Naive B cell (primary cell): ENCODE results near the gene MECP2. TPM values are rescaled to one million over a fixed set of nuclear protein-coding genes. Genes with fewer than 3 reads are reported as not detected.

ENCODE experiments used
- ATAC-seq, 2 donors: fragments of 150-1000 bp; cut with Tn5 transposase; 2 replicates each; pipeline ENCODE4 v1.10.0; 2021; ENCODE audit warnings: low read depth in 2 of 2, mild to moderate bottlenecking in 2 of 2, moderate library complexity in 2 of 2
- DNase-seq: peaks from one replicate; pipeline ENCODE4 v3.0.0; 2022
- H3K27ac Mint-ChIP-seq, 6 donors: one replicate each; pipeline ENCODE4 v1.8.0; 2020 to 2022; ENCODE audit warnings: mild to moderate bottlenecking in 6 of 6, mixed read lengths in 6 of 6, moderate library complexity in 5 of 6, inconsistent platforms in 2 of 6
- H3K27me3 Mint-ChIP-seq, 3 donors: one replicate each; pipeline ENCODE4 v1.8.0; 2021 to 2022; ENCODE audit warnings: mixed read lengths in 3 of 3, mild to moderate bottlenecking in 1 of 3
- H3K36me3 Mint-ChIP-seq, 2 donors: one replicate each; pipeline ENCODE4 v1.8.0; 2020 to 2022; ENCODE audit warnings: mixed read lengths in 2 of 2, inconsistent platforms in 1 of 2, mild to moderate bottlenecking in 1 of 2
- H3K4me1 Mint-ChIP-seq, 3 donors: one replicate each; pipeline ENCODE4 v1.8.0; 2020 to 2022; ENCODE audit warnings: mixed read lengths in 3 of 3, inconsistent platforms in 1 of 3, mild to moderate bottlenecking in 1 of 3, moderate library complexity in 1 of 3
- H3K4me3 Mint-ChIP-seq, 8 donors: one replicate each; pipeline ENCODE4 v1.8.0; 2020 to 2022; ENCODE audit warnings: mild to moderate bottlenecking in 8 of 8, mixed read lengths in 8 of 8, moderate library complexity in 8 of 8, inconsistent platforms in 2 of 8
- H3K9me3 Mint-ChIP-seq, 7 donors: one replicate each; pipeline ENCODE4 v1.8.0; 2020 to 2022; ENCODE audit warnings: mixed read lengths in 7 of 7, mild to moderate bottlenecking in 5 of 7, inconsistent platforms in 2 of 7, moderate library complexity in 1 of 7
- polyA plus RNA-seq, 6 donors: library from polyadenylated mRNA; unstranded; fragments of 300-500 nt; fragmentation: Illumina TruSeq; gene quantifications; one replicate each; pipeline ENCODE4 v1.2.3, GENCODE V29; 2021; ENCODE audit warnings: low read depth in 6 of 6

MECP2 gene
- polyA plus RNA-seq, 6 donors from 2014 or later = 4.5 to 21.0 (median 12.8) TPM

DNA sequence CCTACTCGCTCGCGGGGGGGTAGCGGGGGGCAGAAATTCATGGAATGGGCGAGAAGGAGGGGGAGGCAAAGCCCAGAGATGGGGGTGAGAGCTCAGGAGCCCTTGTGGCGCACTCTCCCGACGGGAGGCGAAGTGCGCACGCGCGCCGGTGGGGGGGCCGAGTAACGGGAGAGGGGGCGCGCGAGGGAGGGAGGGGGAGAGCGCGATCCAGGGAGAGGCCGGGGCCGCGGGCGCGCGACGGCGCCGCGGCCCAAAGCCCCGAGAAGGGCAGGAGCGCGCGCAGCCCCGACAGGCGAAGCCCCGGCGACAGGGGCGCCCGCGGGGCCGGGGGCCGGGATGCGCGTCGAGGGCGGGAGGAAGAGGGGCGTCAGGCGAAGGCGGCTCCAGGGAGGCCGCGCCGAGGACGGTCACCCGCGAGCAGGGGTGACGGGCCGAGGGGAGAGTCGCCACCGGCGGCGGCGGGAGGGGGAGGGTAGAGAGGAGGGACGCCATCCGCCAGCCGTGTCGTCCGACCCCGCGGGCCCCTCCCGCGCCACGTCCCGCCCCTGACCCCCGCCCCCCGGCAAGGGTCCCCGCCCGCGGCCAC, 421 bp downstream of the MECP2 start:
- H3K4me3 Mint-ChIP-seq = peak overlapping the region; percentile 79 to 98 (median 92)
- peaks cover 0 to 6% (median 0%) of the 10 kb centered on the region in 7 donors for H3K9me3 Mint-ChIP-seq
- H3K27ac Mint-ChIP-seq = peak overlapping the region; percentile 39 to 97 (median 90)
- H3K27me3 Mint-ChIP-seq = peaks cover 0 to 18% (median 8%) of the 10 kb centered on the region in 3 donors
- H3K4me1 Mint-ChIP-seq = peaks cover 23 to 49% (median 34%) of the 10 kb centered on the region in 3 donors
- ATAC-seq (peak; percentile 39 to 44), DNase-seq (peak; percentile 58)
- no peaks in the 10 kb centered on the region for H3K36me3 Mint-ChIP-seq

DNA sequence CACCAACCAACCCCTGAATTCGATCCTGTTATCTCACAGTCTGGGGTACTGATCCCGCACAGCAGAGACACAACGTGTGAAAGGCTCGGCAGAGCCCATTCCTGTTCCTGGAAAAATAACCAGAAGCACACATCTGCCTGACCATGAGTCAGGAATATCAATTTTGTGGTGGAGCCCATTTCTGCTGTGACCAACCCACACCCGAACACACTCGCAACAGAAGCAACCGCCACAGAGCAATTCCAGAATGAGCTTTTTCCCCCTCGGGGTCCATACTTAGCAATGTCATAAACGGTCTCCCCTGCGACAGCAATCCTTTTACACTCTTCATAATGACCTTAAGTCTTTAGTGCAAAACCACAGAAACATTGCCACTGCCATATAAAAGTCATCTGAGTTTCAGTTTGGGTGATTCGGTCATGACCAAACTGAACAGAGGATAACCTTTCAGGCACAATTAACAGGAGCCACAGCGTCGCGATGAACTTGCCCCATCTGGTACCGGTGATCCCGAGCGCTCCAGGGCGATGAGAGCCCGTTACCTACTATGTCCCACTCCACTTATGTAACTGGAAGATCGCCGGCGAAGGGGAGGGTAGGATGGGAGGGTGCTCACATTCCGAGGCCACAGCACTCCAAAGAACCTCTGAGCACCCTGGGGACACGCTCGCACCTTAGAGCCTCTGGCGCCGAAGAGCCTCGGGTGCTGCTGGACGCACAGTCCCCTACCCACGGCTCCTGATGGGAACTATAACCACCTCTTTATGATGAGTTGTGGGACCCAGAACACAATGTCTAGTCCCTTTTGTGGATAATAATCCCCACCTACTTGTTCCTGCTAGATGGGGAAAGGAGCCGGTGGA, 1.1 kb downstream of the MECP2 start:
- peaks cover 0 to 4% (median 0%) of the 10 kb centered on the region in 7 donors for H3K9me3 Mint-ChIP-seq
- H3K27me3 Mint-ChIP-seq = peaks cover 0 to 18% (median 8%) of the 10 kb centered on the region in 3 donors
- H3K36me3 Mint-ChIP-seq = no peaks in the 10 kb centered on the region
- DNase-seq (no peak), ATAC-seq (no peak)
- peaks cover 23 to 54% (median 34%) of the 10 kb centered on the region in 3 donors for H3K4me1 Mint-ChIP-seq
- peak overlapping the region; percentile 39 to 97 (median 90) for H3K27ac Mint-ChIP-seq
- peak overlapping the region; percentile 79 to 98 (median 92) for H3K4me3 Mint-ChIP-seq

DNA sequence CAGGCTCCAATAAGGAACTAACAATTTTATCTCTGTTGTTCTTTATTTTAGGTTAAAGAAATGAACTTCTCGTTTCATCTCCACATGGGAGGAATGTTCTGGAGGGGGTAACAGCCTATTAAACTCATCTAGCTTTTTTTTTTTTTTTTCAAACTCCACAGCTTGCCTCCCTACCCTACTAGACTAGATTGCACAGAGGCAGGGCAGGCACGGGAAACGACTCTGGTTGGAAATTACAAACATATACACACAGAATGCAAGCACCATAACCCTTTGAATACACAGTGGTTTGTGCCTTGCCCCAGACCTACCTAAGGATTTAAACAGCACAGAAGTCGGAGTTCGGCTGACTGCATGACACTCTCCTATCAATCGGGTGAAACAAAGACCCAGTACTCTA, 2.7 kb downstream of the MECP2 start:
- no peaks in the 10 kb centered on the region for H3K36me3 Mint-ChIP-seq
- peaks cover 0 to 4% (median 0%) of the 10 kb centered on the region in 7 donors for H3K9me3 Mint-ChIP-seq
- peak overlapping the region in 4 of 6 donors; percentile 25 to 47 (median 34) for H3K27ac Mint-ChIP-seq

DNA sequence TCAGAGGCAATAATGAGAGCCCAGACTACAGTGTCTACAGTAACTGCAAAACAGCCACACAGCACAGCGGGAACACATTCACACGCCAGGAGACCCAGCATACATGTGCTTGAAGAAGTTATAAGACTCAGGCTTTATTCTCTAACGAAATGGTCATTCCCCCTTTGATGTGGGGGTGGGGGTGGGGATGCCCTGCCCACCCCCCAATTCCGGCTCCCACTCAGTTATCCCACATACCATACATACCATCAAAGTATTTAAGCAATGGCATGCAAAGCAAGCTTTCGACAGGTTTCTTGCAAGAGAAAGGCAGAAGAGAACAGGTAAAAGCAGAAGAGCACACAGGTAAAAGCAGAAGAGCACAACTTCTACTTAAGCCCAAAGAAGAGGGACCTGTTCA, 3.6 kb downstream of the MECP2 start:
- Mint-ChIP-seq H3K4me3 (peak overlapping the region in 6 of 8 donors; percentile 28 to 93 (median 62)), H3K27ac (peak overlapping the region in 4 of 6 donors; percentile 8 to 39 (median 22)), H3K27me3 (peaks cover 0 to 6% (median 0%) of the 10 kb centered on the region in 3 donors), H3K9me3 (peaks cover 0 to 4% (median 0%) of the 10 kb centered on the region in 7 donors), H3K4me1 (peaks cover 28 to 56% (median 34%) of the 10 kb centered on the region in 3 donors), H3K36me3 (no peaks in the 10 kb centered on the region)
- no peak for DNase-seq
- no peak for ATAC-seq

More for the DNA sequence above, 2.7 kb downstream of the MECP2 start:
- peaks cover 0 to 15% (median 6%) of the 10 kb centered on the region in 3 donors for H3K27me3 Mint-ChIP-seq
- H3K4me3 Mint-ChIP-seq = peak overlapping the region in 5 of 8 donors; percentile 45 to 98 (median 91)
- DNase-seq (no peak), ATAC-seq (no peak)
- peaks cover 28 to 56% (median 34%) of the 10 kb centered on the region in 3 donors for H3K4me1 Mint-ChIP-seq

DNA sequence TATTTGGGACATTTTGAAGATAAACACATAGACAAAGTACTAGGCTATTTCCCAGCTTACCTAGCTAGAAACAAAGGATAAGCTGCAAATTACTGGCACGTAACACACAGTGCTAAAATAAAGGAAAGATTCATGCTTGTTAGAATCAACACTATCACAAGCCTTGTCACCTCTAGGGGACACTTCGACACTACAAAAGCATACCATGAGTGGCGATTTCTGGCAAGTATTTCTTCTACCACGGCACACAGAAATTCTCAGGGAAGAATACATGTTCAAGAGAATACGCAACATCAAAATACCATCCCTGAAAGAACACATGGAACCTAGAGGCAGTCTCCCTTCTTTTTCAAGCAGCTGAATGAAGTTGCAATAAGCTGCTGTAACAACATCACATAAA, 5.1 kb downstream of the MECP2 start:
- Mint-ChIP-seq H3K27me3 (no peaks in the 10 kb centered on the region), H3K9me3 (no peaks in the 10 kb centered on the region), H3K4me3 (peak overlapping the region in 1 of 8 donors; percentile 33), H3K27ac (peak overlapping the region in 1 of 6 donors; percentile 28), H3K36me3 (peaks cover 0 to 4% of the 10 kb centered on the region in 2 donors), H3K4me1 (peaks cover 23 to 52% (median 28%) of the 10 kb centered on the region in 3 donors)
- DNase-seq = no peak
- no peak for ATAC-seq

DNA sequence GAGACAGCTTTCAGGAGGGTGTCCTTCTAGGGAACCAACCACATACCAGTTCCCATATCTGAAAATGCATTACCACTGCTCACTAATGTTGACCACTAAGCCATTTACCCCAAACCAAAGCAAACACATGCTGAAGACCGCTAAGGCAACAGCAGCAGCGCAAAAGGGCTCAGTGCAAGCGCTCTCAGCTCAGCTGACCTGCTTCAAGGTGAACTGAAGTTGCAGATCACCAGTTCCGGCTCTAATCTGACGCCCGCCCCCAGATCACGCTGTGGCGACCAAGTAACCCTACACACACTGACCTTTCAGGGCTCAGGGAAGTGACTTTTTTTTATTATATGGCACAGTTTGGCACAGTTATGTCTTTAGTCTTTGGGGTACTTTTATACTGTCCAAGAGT, 5.8 kb downstream of the MECP2 start:
- no peak for ATAC-seq
- Mint-ChIP-seq H3K4me1 (peaks cover 23 to 52% (median 28%) of the 10 kb centered on the region in 3 donors), H3K4me3 (no peak overlapping the region)

DNA sequence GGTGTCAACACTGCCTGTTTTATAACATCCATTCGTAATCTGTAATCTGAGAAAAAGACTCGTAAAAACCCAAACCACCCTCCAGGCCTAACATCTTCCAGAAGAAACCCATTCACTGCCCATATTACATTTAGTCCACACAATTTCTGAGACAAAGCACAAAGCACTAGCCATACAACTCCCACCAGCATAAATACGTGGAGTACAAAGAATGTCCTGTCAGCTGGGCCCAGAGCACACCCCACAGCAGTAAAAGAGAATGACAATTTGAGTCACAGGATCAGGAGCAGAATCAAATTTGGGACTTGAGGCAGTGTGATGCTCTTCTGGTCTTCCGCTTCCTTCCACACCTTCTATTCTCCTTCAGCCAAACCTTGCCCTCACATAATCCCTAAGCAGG, 6.8 kb downstream of the MECP2 start:
- peak overlapping the region in 1 of 6 donors; percentile 34 for H3K27ac Mint-ChIP-seq
- no peak for ATAC-seq
- no peak overlapping the region for H3K4me3 Mint-ChIP-seq
- peaks cover 17 to 44% (median 23%) of the 10 kb centered on the region in 3 donors for H3K4me1 Mint-ChIP-seq
- H3K27me3 Mint-ChIP-seq = no peaks in the 10 kb centered on the region
- H3K9me3 Mint-ChIP-seq = no peaks in the 10 kb centered on the region
- H3K36me3 Mint-ChIP-seq = peaks cover 0 to 4% of the 10 kb centered on the region in 2 donors
- no peak for DNase-seq

More for the DNA sequence above, 5.8 kb downstream of the MECP2 start:
- DNase-seq = no peak
- H3K27me3 Mint-ChIP-seq = no peaks in the 10 kb centered on the region
- peak overlapping the region in 2 of 6 donors; percentile 8 to 49 for H3K27ac Mint-ChIP-seq
- H3K9me3 Mint-ChIP-seq = no peaks in the 10 kb centered on the region
- peaks cover 0 to 4% of the 10 kb centered on the region in 2 donors for H3K36me3 Mint-ChIP-seq

DNA sequence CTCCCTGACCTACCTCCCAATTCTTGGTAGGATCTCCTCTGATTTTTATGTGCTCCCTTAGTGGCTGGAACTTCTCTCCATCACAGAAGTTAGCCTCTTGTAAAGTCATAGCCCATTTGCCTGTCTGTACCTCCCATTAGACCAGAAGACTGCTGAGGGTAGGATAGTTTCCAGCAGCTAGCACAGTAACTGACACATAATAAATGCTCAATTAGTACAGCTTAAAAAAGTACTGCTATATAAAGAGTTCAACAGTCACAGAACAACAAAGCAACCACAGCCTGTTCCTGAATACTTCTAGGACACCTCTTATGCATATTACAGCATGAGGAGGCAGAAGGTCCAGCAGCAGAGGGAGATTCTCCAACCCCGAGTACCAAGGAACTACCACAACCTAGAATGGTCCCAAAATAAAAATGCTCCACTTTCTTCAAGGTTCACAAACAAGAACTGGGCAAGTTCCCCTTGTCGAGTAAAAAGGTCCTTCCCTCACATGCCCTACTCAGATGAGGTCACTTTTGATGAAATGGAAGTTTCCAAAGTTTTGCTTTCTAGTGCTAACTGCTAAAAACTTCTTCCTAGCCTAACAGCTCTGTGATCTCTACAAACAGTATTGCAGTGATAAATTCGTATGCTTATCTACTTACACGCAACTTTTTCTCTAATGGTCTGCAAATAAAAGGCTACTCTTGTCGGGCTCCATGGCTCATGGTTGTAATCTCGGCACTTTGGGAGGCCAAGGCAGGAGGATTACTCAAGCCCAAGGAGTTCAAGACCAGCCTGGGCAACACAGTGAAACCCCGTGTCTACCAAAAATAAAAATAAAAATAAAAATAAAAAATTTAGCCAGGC, 12.8 kb downstream of the MECP2 start:
- ATAC-seq (no peak), DNase-seq (no peak)
- peaks cover 15 to 20% (median 16%) of the 10 kb centered on the region in 3 donors for H3K4me1 Mint-ChIP-seq
- no peak overlapping the region for H3K4me3 Mint-ChIP-seq
- no peaks in the 10 kb centered on the region for H3K27me3 Mint-ChIP-seq
- peaks cover 0 to 5% (median 0%) of the 10 kb centered on the region in 7 donors for H3K9me3 Mint-ChIP-seq
- peak overlapping the region in 4 of 6 donors; percentile 32 to 84 (median 46) for H3K27ac Mint-ChIP-seq
- peaks cover 0 to 4% of the 10 kb centered on the region in 2 donors for H3K36me3 Mint-ChIP-seq

DNA sequence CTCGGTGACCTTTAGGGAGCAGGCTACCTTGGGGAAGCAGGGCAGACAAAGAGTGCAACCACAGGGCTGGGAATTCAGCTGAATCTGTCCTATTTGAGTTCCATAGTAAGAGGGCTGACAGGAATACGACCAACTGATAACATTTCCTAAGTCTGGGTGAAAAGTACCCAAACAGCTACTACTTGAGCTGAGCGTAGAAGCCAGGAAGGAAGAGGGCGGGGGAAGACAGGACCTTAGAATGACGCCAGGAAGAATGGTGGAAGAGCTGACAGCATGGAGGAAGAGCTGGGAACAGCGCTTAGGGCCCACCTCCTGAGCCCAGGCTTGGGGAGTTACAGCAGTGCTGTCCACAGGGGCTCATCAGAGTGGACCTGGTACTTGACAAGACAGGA, 14.4 kb downstream of the MECP2 start:
- peaks cover 0 to 5% (median 0%) of the 10 kb centered on the region in 7 donors for H3K9me3 Mint-ChIP-seq

DNA sequence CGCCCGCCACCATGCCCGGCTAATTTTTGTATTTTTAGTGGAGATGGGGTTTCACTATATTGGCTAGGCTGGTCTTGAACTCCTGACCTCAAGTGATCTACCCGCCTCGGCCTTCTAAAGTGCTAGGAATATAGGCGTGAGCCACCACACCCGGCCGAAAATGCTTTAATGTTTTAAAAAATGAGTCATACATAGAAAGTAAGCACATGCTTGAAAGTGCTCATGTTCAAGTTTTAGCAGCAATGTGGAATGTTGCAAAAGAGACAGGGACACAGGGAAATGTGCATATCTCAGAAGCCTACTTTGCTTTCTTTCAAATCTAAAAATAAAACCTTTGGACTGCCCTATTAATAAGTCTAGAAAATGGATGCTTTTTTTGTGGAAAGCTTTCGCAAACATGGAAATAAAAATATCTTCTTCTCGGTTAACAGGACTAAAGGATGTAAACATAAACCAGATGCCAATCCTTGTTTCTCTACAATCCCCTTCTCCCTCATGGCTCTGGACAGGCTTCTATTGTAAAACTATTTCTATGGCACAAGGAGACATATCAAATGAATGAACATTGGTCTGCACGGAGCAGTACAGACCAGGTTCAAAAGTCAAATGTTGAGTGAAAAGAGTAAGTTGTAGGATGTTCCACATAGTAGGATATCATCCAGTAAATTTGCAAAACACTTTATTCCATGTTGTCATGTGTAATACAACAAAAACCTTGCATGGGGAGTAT, 15.0 kb downstream of the MECP2 start:
- H3K9me3 Mint-ChIP-seq = peaks cover 0 to 5% (median 0%) of the 10 kb centered on the region in 7 donors
- H3K4me1 Mint-ChIP-seq = peaks cover 15 to 19% (median 17%) of the 10 kb centered on the region in 3 donors
- peaks cover 0 to 4% of the 10 kb centered on the region in 2 donors for H3K36me3 Mint-ChIP-seq
- DNase-seq = no peak
- ATAC-seq = no peak
- H3K27ac Mint-ChIP-seq = peak overlapping the region in 2 of 6 donors; percentile 35 to 42
- no peak overlapping the region for H3K4me3 Mint-ChIP-seq
- H3K27me3 Mint-ChIP-seq = no peaks in the 10 kb centered on the region

More for the DNA sequence above, 14.4 kb downstream of the MECP2 start:
- no peak for ATAC-seq
- peak overlapping the region in 2 of 6 donors; percentile 17 to 35 for H3K27ac Mint-ChIP-seq
- no peaks in the 10 kb centered on the region for H3K27me3 Mint-ChIP-seq
- no peak overlapping the region for H3K4me3 Mint-ChIP-seq
- DNase-seq = no peak
- H3K36me3 Mint-ChIP-seq = peaks cover 0 to 8% of the 10 kb centered on the region in 2 donors
- peaks cover 15 to 20% (median 16%) of the 10 kb centered on the region in 3 donors for H3K4me1 Mint-ChIP-seq

DNA sequence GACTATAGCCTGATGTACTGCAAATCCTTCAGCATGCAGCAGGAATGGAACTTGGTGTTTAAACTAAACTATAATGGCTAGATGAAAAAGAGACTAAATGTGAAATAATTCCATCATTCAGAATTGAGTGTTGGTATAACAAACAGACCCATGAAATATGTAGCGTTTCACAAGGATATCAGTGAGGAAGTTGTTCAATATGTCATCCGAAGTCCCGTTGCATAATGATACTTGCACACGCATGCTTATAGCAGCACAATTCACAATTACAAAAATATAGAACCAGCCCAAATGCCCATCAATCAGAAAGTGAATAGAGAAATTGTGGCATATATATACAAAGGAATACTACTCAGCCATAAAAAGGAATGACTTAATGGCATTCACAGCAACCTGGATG, 20.4 kb downstream of the MECP2 start:
- peaks cover 23 to 29% (median 27%) of the 10 kb centered on the region in 3 donors for H3K4me1 Mint-ChIP-seq
- no peak for DNase-seq
- no peak overlapping the region for H3K4me3 Mint-ChIP-seq
- H3K36me3 Mint-ChIP-seq = peaks cover 0 to 4% of the 10 kb centered on the region in 2 donors
- no peaks in the 10 kb centered on the region for H3K27me3 Mint-ChIP-seq
- no peaks in the 10 kb centered on the region for H3K9me3 Mint-ChIP-seq
- no peak for ATAC-seq
- no peak overlapping the region for H3K27ac Mint-ChIP-seq

DNA sequence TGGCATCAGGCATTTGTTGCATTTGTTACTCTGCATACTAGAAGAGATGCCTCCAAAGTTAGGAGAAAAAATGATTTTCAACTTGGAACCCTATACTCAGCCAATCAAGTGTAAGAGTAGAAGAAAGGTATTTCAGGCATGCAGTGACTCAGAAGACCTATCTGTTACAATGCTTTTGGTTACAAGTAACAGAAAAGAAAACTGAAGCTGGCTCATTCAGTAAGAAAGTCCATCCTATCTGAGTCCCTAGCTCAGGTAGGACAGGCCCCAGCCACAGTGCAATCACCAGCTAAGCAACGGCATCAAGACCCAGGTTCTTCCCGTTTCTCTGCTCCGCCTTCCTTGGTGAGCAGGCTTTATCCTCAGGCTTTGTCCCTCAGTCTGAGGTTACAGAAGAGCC, 23.3 kb downstream of the MECP2 start:
- H3K9me3 Mint-ChIP-seq = no peaks in the 10 kb centered on the region
- peaks cover 23 to 44% (median 35%) of the 10 kb centered on the region in 3 donors for H3K4me1 Mint-ChIP-seq
- no peak for DNase-seq
- peak overlapping the region in 1 of 6 donors; percentile 51 for H3K27ac Mint-ChIP-seq
- no peak for ATAC-seq
- H3K4me3 Mint-ChIP-seq = no peak overlapping the region
- H3K27me3 Mint-ChIP-seq = no peaks in the 10 kb centered on the region
- H3K36me3 Mint-ChIP-seq = peaks cover 0 to 4% of the 10 kb centered on the region in 2 donors
